MM.1S (cell line): Measurements from ENCODE around the gene TMEM97.

ENCODE experiments used
- DNase-seq: peaks from one replicate; pipeline ENCODE4 v3.0.0-alpha.2; 2015
- H2AFZ ChIP-seq: fragments of 300-600 bp; sonication (generic); 2 replicates; pipeline ENCODE4 v1.6.0; 2016; ENCODE audit warnings: antibody characterized with exemption, low read length
- H3F3A ChIP-seq: fragments of 300-600 bp; sonication (generic); 2 replicates; pipeline ENCODE4 v1.6.1; 2016; ENCODE audit warnings: mild to moderate bottlenecking, antibody characterized with exemption, low read length, moderate library complexity, mixed read lengths; ENCODE audit not compliant: insufficient read depth
- H3K27ac ChIP-seq: fragments of 300-600 bp; sonication (generic); 2 replicates; pipeline ENCODE4 v1.5.1; 2016; ENCODE audit warnings: mild to moderate bottlenecking, low read length
- H3K27me3 ChIP-seq: fragments of 300-600 bp; sonication (generic); replicated peaks from 2 replicates; pipeline ENCODE4 v1.6.0; 2016; ENCODE audit warnings: low read length; ENCODE audit not compliant: insufficient read depth
- H3K36me3 ChIP-seq: fragments of 300-600 bp; sonication (generic); replicated peaks from 2 replicates; pipeline ENCODE4 v1.6.1; 2016; ENCODE audit warnings: mild to moderate bottlenecking, low read length, mixed read lengths; ENCODE audit not compliant: insufficient read depth
- H3K4me1 ChIP-seq: fragments of 300-600 bp; sonication (generic); 2 replicates; pipeline ENCODE4 v1.6.1; 2016; ENCODE audit warnings: low read length, mixed read lengths
- H3K4me2 ChIP-seq: fragments of 300-600 bp; sonication (generic); 2 replicates; pipeline ENCODE4 v1.6.0; 2016; ENCODE audit warnings: low read depth, low read length
- H3K4me3 ChIP-seq: fragments of 300-600 bp; sonication (generic); 2 replicates; pipeline ENCODE4 v1.5.1; 2016; ENCODE audit warnings: low read length, mixed read lengths
- H3K79me2 ChIP-seq: fragments of 300-600 bp; sonication (generic); 2 replicates; pipeline ENCODE4 v1.6.1; 2016; ENCODE audit warnings: mixed run types, low read length, mixed read lengths
- H3K9ac ChIP-seq: fragments of 300-600 bp; sonication (generic); 2 replicates; pipeline ENCODE4 v1.6.1; 2016; ENCODE audit warnings: low read length, mixed read lengths
- H3K9me2 ChIP-seq: fragments of 300-600 bp; sonication (generic); replicated peaks from 2 replicates; pipeline ENCODE4 v1.6.1; 2016; ENCODE audit warnings: mild to moderate bottlenecking, low read length, mixed read lengths; ENCODE audit not compliant: insufficient read depth
- H3K9me3 ChIP-seq: fragments of 300-600 bp; sonication (generic); replicated peaks from 2 replicates; pipeline ENCODE4 v1.6.1; 2016; ENCODE audit warnings: mild to moderate bottlenecking, low read length, mixed read lengths; ENCODE audit not compliant: insufficient read depth
- H4K20me1 ChIP-seq: fragments of 300-600 bp; sonication (generic); 2 replicates; pipeline ENCODE4 v1.6.1; 2016; ENCODE audit warnings: mild to moderate bottlenecking, low read length, moderate library complexity, mixed read lengths; ENCODE audit not compliant: insufficient read depth
- EZH2 ChIP-seq: fragments of 300-600 bp; sonication (generic); optimal IDR thresholded peaks from 2 replicates; pipeline ENCODE3; 2017; ENCODE audit warnings: low read depth, mild to moderate bottlenecking, antibody characterized with exemption, low read length, mixed read lengths
- EZH2phosphoT487 ChIP-seq: fragments of 300-600 bp; sonication (generic); IDR thresholded peaks from 2 replicates; pipeline ENCODE4 v1.6.1; 2018; ENCODE audit warnings: antibody characterized with exemption, low read length
- TF ChIP-seq, protein P1 (sequence below): fragments of 300-600 bp; sonication (generic); IDR thresholded peaks from 2 replicates; pipeline ENCODE4 v1.5.1; 2016; ENCODE audit warnings: antibody characterized with exemption, low read length, mixed read lengths

TMEM97 gene

GRCh38 chr17:28364665-28365363 lies 45.8 kb downstream of the TMEM97 start, which contains the start of gene SEBOX:
TSS of gene SEBOX (minus strand) at chr17:28365199. CDS start at chr17:28365151, 48 bp downstream.
- Histone ChIP-seq H2AFZ (no peak within 1 kb of the TSS), H3K79me2 (0 out of 2 replicates have a peak, but pooled peaks cover 4% of the 10 kb centered on the region), H3K36me3 (peaks cover 2% of the 10 kb centered on the region; the same call in 1 of the 2 replicates), H3K4me1 (no peaks in the 10 kb centered on the region), H3K9ac (no peak within 1 kb of the TSS), H3F3A (no peaks in the 10 kb centered on the region), H3K9me3 (no peaks in the 10 kb centered on the region), H3K9me2 (no peaks in the 10 kb centered on the region), H3K4me2 (no peak within 1 kb of the TSS), H3K27me3 (no peaks in the 10 kb centered on the region), H3K27ac (no peak within 1 kb of the TSS), H4K20me1 (no peaks in the 10 kb centered on the region), H3K4me3 (no peak within 1 kb of the TSS)
- DNase-seq: no peak
- TF ChIP-seq, protein P1, sequence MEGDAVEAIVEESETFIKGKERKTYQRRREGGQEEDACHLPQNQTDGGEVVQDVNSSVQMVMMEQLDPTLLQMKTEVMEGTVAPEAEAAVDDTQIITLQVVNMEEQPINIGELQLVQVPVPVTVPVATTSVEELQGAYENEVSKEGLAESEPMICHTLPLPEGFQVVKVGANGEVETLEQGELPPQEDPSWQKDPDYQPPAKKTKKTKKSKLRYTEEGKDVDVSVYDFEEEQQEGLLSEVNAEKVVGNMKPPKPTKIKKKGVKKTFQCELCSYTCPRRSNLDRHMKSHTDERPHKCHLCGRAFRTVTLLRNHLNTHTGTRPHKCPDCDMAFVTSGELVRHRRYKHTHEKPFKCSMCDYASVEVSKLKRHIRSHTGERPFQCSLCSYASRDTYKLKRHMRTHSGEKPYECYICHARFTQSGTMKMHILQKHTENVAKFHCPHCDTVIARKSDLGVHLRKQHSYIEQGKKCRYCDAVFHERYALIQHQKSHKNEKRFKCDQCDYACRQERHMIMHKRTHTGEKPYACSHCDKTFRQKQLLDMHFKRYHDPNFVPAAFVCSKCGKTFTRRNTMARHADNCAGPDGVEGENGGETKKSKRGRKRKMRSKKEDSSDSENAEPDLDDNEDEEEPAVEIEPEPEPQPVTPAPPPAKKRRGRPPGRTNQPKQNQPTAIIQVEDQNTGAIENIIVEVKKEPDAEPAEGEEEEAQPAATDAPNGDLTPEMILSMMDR: no peak
- TF ChIP-seq EZH2phosphoT487 (no peak), EZH2 (no peak)

DNA sequence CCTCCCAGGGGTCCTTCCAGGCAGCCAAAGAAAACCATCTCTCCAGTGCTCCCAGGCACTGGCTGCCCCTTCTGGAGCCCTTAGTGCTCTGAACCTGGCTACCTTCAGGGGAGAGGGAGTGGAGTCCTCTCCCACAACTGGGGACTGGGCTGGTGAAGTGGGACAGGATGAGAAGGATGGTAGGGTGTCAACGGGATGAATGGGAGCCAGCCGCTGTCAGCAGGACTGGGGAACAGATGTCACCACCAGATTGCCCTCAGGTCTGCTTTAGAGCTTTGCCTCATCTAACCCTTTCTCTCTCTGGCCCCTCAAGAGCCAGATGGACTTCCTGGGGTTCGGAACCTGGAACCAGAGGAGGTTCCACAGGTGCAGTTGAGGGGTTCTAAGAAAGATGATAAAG lies 46.5 kb downstream of the TMEM97 start:
- Histone ChIP-seq H3K9ac (no peak overlapping the region), H3K27me3 (no peaks in the 10 kb centered on the region), H4K20me1 (no peaks in the 10 kb centered on the region), H3K36me3 (no peaks in the 10 kb centered on the region; the same call in 1 of the 2 replicates), H3K27ac (no peak overlapping the region), H3K4me3 (no peak overlapping the region), H3K9me2 (no peaks in the 10 kb centered on the region), H3F3A (peaks cover 2% of the 10 kb centered on the region), H3K79me2 (0 out of 2 replicates have a peak, but pooled peaks cover 2% of the 10 kb centered on the region), H2AFZ (no peak overlapping the region), H3K4me2 (no peak overlapping the region), H3K4me1 (no peaks in the 10 kb centered on the region), H3K9me3 (no peaks in the 10 kb centered on the region)
- TF ChIP-seq EZH2 (no peak), EZH2phosphoT487 (no peak)
- TF ChIP-seq, protein P1: no peak
- DNase-seq: no peak

DNA sequence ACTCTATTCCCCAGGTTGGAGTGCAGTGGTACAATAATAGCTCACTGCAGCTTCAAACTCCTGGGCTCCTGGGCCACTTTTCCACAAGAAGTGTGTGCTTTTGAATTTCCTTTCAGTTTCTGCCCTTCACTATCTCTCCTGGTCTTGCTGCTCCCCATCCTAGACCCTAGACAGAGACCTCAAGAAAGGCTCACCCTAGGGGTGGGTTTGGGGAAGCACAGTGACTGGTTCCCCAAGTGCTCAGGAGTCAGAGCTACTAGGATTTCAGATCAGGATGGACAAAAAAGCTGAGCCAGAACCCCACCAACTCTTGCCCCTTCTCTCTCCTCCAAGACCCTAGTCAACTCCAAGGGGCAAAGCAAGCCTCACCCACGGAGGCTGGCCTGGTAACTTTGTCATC lies 47.6 kb downstream of the TMEM97 start:
- 0 out of 2 replicates have a peak, but pooled peaks cover 4% of the 10 kb centered on the region for H3K4me1 ChIP-seq
- no peak for DNase-seq

More for the DNA sequence above, 47.6 kb downstream of the TMEM97 start:
- Histone ChIP-seq H3K9me2 (no peaks in the 10 kb centered on the region), H3K9ac (no peak overlapping the region), H4K20me1 (no peaks in the 10 kb centered on the region), H3K27ac (no peak overlapping the region), H3K36me3 (no peaks in the 10 kb centered on the region; the same call in 1 of the 2 replicates), H3F3A (peaks cover 12% of the 10 kb centered on the region), H3K4me3 (no peak overlapping the region), H3K79me2 (no peaks in the 10 kb centered on the region), H2AFZ (no peak overlapping the region), H3K27me3 (no peaks in the 10 kb centered on the region), H3K4me2 (no peak overlapping the region), H3K9me3 (no peaks in the 10 kb centered on the region)
- no peak for TF ChIP-seq EZH2
- TF ChIP-seq, protein P1: no peak
- no peak for TF ChIP-seq EZH2phosphoT487
